ENCODE measurements around the gene SRGAP2B. TPM values are rescaled to one million over a fixed set of nuclear protein-coding genes. Genes with fewer than 3 reads are reported as not detected.

Gene SRGAP2B
- total RNA-seq = 20.6 and 44.7 TPM in 2 replicates

GRCh38 chr1:145095284-145096057 is at the start of gene SRGAP2B, which contains the start of gene FAM72D:
Gene SRGAP2B (minus strand): TSS chr1:145095328. CDS start chr1:145092901, 2,427 bp downstream.
Gene FAM72D (plus strand): TSS chr1:145095974. CDS start chr1:145096848, 874 bp downstream.

Other genes starting within 250 kb of the SRGAP2B start
- 0.28 and 0.37 TPM in 2 replicates for gene FAM72D, start 646 bp upstream of the SRGAP2B start, total RNA-seq
- gene PPIAL4D, start 146.8 kb upstream of the SRGAP2B start, total RNA-seq = not detected in 2 replicates